HAP-1 (cell line): ENCODE results near the gene HACL1.
"Not testable (repeated sequence)": the region's sequence is repeated elsewhere in the genome, so short reads cannot be mapped to it uniquely, and the experiment has no call there.

ENCODE experiments used
- DNase-seq, 2 experiments: peaks; one replicate each; pipeline ENCODE4 v3.0.0-alpha.2; 2016 to 2020; ENCODE audit warnings: low spot score in 2 of 2
- H3K27me3 ChIP-seq: fragments of 250-450 bp; sonication (Bioruptor Pico); 2 replicates; pipeline ENCODE4 v1.5.1; 2020; ENCODE audit warnings: low read depth, mild to moderate bottlenecking, moderate library complexity
- H3K36me3 ChIP-seq: fragments of 250-450 bp; sonication (Bioruptor Pico); replicated peaks from 2 replicates; pipeline ENCODE4 v1.5.1; 2020; ENCODE audit warnings: mild to moderate bottlenecking
- H3K4me1 ChIP-seq: fragments of 250-450 bp; sonication (Bioruptor Pico); 2 replicates; pipeline ENCODE4 v1.5.1; 2020; ENCODE audit warnings: mild to moderate bottlenecking
- H3K4me3 ChIP-seq: fragments of 250-450 bp; sonication (Bioruptor Pico); 2 replicates; pipeline ENCODE4 v1.5.1; 2020; ENCODE audit warnings: mild to moderate bottlenecking, moderate library complexity
- H3K9me3 ChIP-seq: fragments of 250-450 bp; sonication (Bioruptor Pico); 2 replicates; pipeline ENCODE4 v1.5.1; 2020; ENCODE audit warnings: mild to moderate bottlenecking, moderate library complexity
- in situ Hi-C: fragments of 300-500 bp; cut with MboI; formaldehyde crosslinking; loops from 3 replicates; pipeline ENCODE4 v1.14.3; 2020; ENCODE audit warnings: low sequenced_read_pairs, inconsistent platforms, mixed read lengths

Gene HACL1

DNA sequence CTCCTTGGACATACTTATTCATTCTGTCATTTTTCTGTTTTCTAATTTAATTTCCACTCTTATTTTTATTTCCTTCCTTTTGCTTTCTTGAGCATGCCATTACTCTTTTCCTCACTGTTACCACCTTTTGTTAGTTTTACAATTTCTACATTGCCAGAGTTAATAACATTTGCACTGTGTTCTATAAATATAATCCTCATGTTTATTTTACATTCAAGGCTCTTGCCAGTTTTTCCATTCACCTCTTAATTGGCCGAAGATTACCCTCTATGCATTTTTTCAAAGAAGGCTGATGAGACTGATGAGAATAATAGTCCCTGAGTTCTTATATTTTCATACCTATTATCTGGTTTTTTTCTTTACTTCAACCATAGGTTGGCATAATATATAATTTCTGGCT lies 10.6 kb upstream of the HACL1 start:
- no peaks in the 10 kb centered on the region for H3K9me3 ChIP-seq
- in situ Hi-C loops, result no loop called here
- no peaks in the 10 kb centered on the region for H3K36me3 ChIP-seq
- H3K4me3 ChIP-seq, result no peak overlapping the region
- no peaks in the 10 kb centered on the region for H3K27me3 ChIP-seq
- peak in 1 of 2 experiments; percentile 61 for DNase-seq
- peaks cover 20% of the 10 kb centered on the region for H3K4me1 ChIP-seq

DNA sequence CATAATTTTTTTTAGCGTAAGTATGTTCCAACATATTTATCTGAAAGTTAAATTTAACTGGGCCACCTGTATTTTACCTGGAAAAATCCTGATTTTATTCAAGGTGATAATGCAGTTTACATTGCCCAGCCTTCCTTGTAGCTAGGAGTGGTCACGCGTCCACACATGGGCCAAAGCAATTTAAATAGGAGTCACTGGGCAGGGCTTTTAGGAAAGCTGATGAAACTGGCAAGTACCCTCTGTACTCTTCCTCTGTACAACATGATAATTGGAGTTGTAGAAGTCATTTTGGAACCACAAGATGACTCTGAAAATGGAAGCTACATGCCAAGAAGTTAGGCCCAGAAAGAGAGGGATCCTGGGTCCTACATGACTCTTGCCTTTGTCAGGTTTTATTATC lies 9.6 kb upstream of the HACL1 start:
- Histone ChIP-seq H3K9me3 (no peaks in the 10 kb centered on the region), H3K4me1 (peaks cover 20% of the 10 kb centered on the region), H3K27me3 (no peaks in the 10 kb centered on the region), H3K36me3 (no peaks in the 10 kb centered on the region), H3K4me3 (no peak overlapping the region)
- no peak for DNase-seq
- in situ Hi-C loops, result no loop called here

DNA sequence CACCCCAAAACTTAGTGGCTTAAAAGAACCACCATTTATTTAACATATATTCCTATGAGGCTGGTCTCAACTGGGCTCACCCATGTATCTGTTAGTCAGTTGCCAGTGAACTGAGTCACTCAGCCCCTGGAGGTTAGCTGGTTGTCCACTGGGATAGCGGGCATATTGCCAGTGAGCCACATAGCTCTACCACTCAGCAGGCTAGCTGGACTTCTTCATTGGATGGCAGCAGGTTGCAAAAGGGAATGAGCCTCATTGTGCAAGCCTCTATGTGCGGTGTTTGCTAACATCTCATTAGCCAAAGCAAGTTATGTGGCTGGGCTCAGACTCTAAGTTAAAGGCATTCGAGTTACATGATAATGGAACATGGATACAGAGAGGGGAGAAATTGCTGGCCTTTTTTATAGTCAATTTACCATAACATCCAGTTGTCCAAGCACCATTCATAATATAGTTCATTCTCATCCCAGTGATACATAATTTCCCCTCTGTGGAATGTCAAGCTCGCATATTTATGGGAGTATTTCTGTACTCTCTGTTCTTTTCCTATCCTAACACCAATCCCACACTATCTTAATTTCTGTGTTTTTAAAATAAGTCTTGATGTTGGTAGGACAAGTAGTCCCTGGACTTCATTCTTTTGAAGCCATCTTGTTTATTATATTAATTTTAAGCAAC lies 8.9 kb upstream of the HACL1 start:
- no peak for DNase-seq
- Histone ChIP-seq H3K4me3 (no peak overlapping the region), H3K27me3 (no peaks in the 10 kb centered on the region), H3K4me1 (peaks cover 20% of the 10 kb centered on the region), H3K36me3 (no peaks in the 10 kb centered on the region), H3K9me3 (no peaks in the 10 kb centered on the region)
- in situ Hi-C loops, result no loop called here

DNA sequence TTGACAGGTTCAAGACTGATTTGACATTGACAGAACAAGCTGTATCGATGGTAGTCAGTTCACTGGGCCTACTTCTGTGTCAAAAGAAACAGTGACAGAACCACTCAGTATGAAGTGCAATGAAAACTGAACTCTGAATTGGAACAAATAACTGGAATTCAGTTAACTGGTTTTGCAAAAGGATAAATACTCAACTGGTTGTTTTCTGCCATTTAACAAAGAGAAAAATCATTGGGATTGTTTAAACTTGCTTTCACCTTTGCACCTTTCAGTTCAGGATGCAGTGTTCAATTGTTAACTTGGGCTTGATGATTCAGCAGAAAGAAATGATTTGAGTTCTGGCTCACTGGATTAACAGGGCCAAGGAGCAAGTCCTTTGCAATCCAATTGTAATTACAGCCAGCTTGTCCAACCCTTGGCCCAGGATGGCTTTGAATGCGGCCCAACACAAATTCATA lies 5.1 kb upstream of the HACL1 start:
- H3K9me3 ChIP-seq, result no peaks in the 10 kb centered on the region
- in situ Hi-C loops, result no loop called here

DNA sequence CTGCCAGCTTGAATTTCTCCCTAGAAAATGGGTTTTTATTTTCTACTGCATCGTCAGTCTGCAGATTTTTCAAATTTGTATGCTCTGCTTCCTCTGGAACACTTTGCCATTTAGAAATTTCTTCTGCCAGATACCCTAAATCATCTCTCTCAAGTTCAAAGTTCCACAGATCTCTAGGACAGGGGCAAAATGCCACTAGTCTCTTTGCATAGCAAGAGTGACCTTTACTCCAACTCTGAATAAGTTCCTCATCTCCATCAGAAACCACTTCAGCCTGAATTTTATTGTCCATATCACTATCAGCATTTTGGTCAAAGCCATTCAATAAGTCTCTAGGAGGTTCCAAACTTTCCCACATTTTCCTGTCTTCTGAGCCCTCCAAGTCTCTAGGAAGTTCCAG lies 3.2 kb upstream of the HACL1 start:
- in situ Hi-C loops, DNase-seq: not testable (repeated sequence)

More for the DNA sequence above, 5.1 kb upstream of the HACL1 start:
- Histone ChIP-seq H3K4me1 (peaks cover 4% of the 10 kb centered on the region), H3K4me3 (no peak overlapping the region), H3K36me3 (no peaks in the 10 kb centered on the region), H3K27me3 (no peaks in the 10 kb centered on the region)
- no peak for DNase-seq

DNA sequence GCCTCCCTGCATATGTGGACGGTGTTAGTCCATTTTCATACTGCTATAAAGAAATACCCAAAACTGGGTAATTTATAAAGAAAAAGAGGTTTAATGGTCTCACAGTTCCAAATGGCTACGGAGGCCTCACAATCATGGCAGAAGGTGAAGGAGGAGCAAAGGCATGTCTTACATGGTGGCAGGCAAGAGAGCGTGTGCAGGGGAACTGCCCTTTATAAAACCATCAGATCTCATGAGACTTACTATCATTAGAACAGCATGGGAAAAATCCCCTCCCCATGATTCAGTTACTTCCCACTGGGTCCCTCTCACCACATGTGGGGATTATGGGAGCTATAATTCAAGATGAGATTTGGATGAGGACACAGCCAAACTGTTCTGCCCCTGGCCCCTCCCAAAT lies 1.4 kb upstream of the HACL1 start:
- in situ Hi-C loops, H3K36me3 ChIP-seq, H3K9me3 ChIP-seq, H3K4me3 ChIP-seq, H3K4me1 ChIP-seq, DNase-seq, H3K27me3 ChIP-seq: not testable (repeated sequence)

More for the DNA sequence above, 3.2 kb upstream of the HACL1 start:
- not testable (repeated sequence) for H3K27me3 ChIP-seq, H3K4me3 ChIP-seq, H3K36me3 ChIP-seq, H3K9me3 ChIP-seq, H3K4me1 ChIP-seq

DNA sequence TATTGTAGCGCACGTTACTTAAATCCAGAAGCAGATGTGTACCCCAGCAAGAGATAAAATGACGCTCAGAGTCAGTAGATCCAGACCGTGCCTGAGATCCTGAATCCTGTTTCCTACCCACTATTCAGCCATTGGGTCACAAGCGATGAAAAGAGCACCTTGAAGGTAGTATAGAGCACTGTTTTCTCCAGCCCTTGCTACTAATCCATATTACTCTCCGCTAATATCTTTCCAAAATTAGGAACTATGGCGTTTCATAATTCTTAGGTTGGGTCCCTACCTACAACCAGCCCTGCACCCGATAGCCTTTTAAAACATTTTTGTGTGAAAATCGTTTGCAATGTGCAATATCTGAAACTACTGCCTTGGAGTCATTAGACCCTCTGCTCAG lies 772 bp upstream of the HACL1 start:
- in situ Hi-C loops, result no loop called here
- peaks cover 6% of the 10 kb centered on the region for H3K36me3 ChIP-seq
- H3K4me3 ChIP-seq, result peak overlapping the region; percentile 80
- H3K27me3 ChIP-seq, result no peaks in the 10 kb centered on the region
- H3K4me1 ChIP-seq, result peaks cover 6% of the 10 kb centered on the region
- H3K9me3 ChIP-seq, result no peaks in the 10 kb centered on the region
- DNase-seq, result no peak

DNA sequence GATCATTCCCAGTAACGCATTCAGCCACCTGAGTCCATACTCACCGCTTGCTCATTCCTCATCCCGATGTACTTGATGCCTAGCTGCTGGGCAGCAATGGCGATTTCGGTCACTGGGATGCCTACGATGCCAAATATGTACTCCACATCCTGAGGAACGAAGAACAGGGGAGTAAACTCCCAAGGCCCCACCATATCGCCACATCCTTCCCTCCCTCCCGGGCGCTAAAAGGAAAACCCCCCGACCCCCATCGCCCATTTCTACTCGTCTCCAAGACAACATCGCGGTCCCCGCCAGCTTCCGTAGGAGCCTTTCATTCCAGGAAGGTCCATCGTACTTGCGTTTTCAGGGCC lies 347 bp downstream of the HACL1 start:
- no peak for DNase-seq
- Histone ChIP-seq H3K27me3 (no peaks in the 10 kb centered on the region), H3K9me3 (no peaks in the 10 kb centered on the region), H3K4me1 (peaks cover 4% of the 10 kb centered on the region; the same call in 1 of the 2 replicates), H3K36me3 (peaks cover 6% of the 10 kb centered on the region), H3K4me3 (peak overlapping the region; percentile 80)
- in situ Hi-C loops, result no loop called here

DNA sequence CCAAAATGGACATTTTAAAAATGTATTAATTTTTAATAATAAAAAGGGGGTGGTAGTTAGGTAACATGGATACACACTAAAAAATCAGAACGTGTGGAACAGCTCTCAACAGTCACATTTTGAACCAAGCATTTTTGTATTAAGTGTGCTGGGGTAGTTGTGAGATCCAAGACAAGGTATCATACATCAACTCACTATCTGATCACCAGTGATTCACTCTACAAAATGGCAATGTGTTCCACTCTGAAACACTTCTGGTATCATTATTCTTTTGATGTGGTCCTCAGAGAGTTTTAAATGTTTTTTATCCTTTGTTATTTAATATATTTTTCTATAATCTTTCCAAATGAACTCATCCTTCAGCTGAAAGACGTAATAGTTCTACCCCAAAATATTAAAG lies 5.4 kb downstream of the HACL1 start:
- 0 out of 2 replicates have a peak, but pooled peaks cover 4% of the 10 kb centered on the region for H3K4me1 ChIP-seq
- H3K27me3 ChIP-seq, result no peaks in the 10 kb centered on the region
- DNase-seq, result no peak
- no peaks in the 10 kb centered on the region for H3K9me3 ChIP-seq
- no peak overlapping the region for H3K4me3 ChIP-seq
- peaks cover 6% of the 10 kb centered on the region for H3K36me3 ChIP-seq
- in situ Hi-C loops, result no loop called here

DNA sequence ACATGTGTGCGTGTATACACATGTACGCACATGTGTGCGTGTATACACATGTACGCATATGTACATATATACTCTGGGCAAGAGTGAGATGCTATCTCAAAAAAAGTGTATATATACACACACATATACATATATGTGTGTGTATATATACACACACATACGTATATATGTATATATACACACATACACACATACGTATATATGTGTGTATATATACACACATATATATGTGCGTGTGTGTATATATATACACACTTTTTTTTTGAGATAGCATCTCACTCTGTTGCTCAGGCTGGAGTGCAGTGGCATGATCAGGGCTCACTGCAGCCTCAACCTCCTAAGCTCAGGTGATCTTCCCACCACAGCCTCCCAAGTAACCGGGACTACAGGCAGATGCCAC lies 8.4 kb downstream of the HACL1 start:
- Histone ChIP-seq H3K36me3 (no peaks in the 10 kb centered on the region; the same call in 1 of the 2 replicates), H3K27me3 (no peaks in the 10 kb centered on the region), H3K4me3 (no peak overlapping the region), H3K9me3 (no peaks in the 10 kb centered on the region), H3K4me1 (no peaks in the 10 kb centered on the region)
- DNase-seq, result no peak
- in situ Hi-C loops, result no loop called here

DNA sequence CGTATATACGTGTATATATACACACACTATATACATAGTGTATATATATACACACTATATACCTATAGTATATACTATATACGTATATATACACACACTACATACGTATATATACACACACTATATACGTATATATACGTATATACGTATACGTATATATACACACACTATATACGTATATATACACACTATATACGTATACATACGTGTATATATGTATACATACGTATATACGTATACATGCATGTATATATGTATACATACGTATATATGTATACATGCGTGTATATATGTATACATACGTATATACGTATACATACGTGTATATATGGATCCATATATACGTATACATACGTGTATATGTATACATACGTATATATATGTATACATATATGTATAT lies 9.4 kb downstream of the HACL1 start:
- Histone ChIP-seq H3K4me1 (no peaks in the 10 kb centered on the region), H3K4me3 (no peak overlapping the region), H3K9me3 (no peaks in the 10 kb centered on the region), H3K36me3 (no peaks in the 10 kb centered on the region; the same call in 1 of the 2 replicates), H3K27me3 (no peaks in the 10 kb centered on the region)
- no peak for DNase-seq
- in situ Hi-C loops, result no loop called here

DNA sequence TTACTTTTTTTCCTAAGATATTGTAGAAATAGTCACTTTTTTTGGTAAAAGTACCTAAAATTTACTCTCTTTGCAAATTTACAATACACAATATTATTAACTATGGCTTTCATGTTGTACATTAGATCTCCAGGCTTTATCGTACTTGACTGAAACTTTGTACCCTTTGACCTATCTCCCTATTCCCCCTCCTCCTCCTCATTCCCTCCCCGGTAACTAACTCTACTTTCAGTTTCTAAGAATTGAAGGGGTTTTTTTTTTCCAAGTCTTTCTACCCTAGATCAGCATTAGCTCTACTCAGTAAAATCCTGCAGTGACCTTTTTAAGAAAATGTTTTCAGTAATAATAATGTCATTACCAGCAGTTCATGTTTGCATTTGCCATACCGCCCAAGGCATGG lies 10.1 kb downstream of the HACL1 start:
- Histone ChIP-seq H3K9me3 (no peaks in the 10 kb centered on the region), H3K4me1 (no peaks in the 10 kb centered on the region), H3K36me3 (no peaks in the 10 kb centered on the region; the same call in 1 of the 2 replicates), H3K4me3 (no peak overlapping the region), H3K27me3 (no peaks in the 10 kb centered on the region)
- DNase-seq, result no peak
- in situ Hi-C loops, result no loop called here

DNA sequence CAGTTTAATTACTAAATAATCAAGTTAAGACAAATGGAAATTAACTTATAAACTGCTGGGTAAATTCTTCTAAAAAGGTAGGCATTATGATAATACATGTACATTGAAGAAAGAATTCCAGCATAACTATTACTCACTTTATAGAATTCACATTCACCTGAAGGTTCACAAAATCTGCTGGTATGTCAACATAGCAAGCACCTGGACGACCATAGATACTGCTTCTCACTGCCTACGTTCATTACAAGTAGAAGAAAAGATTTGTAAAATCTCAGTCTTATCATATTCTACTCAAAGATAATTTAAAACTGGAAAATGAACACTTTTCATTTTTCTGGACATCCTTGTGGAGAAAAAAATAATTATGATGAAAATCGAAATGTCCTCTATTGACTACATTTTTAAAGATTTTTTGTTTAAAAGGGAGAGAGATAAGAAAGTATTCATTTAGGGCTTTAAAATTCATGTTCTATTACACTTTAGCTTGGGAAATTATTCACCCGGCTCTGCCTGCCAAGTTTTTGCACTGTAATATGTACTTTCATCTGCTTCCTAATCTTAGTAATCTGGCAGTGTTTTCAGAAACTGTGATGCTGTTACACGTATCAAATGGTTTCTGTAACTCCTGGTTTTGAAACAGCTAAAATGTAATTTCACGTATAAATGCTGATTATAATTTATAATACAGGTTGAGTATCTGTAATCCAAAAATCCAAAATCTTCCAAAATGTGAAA lies 16.1 kb downstream of the HACL1 start:
- in situ Hi-C loops, result no loop called here

More for the DNA sequence above, 16.1 kb downstream of the HACL1 start:
- no peak for DNase-seq
- Histone ChIP-seq H3K27me3 (no peaks in the 10 kb centered on the region), H3K9me3 (no peaks in the 10 kb centered on the region), H3K36me3 (peaks cover 6% of the 10 kb centered on the region), H3K4me1 (no peaks in the 10 kb centered on the region), H3K4me3 (no peak overlapping the region)
